ENCODE measurements around the gene VILL.
A peak's percentile ranks its signal among the peaks of the same experiment; 100 is the strongest.

VILL gene

GRCh38 chr3:38000965-38001455 lies 10.4 kb downstream of the VILL start:
- DNase-seq (ENCODE audit: low read depth), result no peak

- DNase-seq (ENCODE audit: low read depth), result no peak
Observed at GRCh38 chr3:38001456-38002081, 11.0 kb downstream of the VILL start.

- no peak for DNase-seq (ENCODE audit: low read depth)
Observed at GRCh38 chr3:38002291-38002876, 11.8 kb downstream of the VILL start.

GRCh38 chr3:38002940-38003339 lies 12.4 kb downstream of the VILL start:
- DNase-seq (ENCODE audit: low read depth), result no peak

GRCh38 chr3:38003371-38003816 lies 12.8 kb downstream of the VILL start:
- peak; percentile 46 for DNase-seq (ENCODE audit: low read depth)

GRCh38 chr3:38003817-38004414 lies 13.3 kb downstream of the VILL start:
- no peak for DNase-seq (ENCODE audit: low read depth)

GRCh38 chr3:38004415-38005075 lies 14.0 kb downstream of the VILL start:
- peak; percentile 52 for DNase-seq (ENCODE audit: low read depth)

GRCh38 chr3:38005076-38006020 lies 14.8 kb downstream of the VILL start:
- no peak for DNase-seq (ENCODE audit: low read depth)

- no peak for DNase-seq (ENCODE audit: low read depth)
Observed at GRCh38 chr3:38006031-38006430, 15.4 kb downstream of the VILL start.

- no peak for DNase-seq (ENCODE audit: low read depth)
Observed at GRCh38 chr3:38006445-38006995, 15.9 kb downstream of the VILL start.

GRCh38 chr3:38007754-38008090 lies 17.1 kb downstream of the VILL start:
- no peak for DNase-seq (ENCODE audit: low read depth)

GRCh38 chr3:38008191-38008701 lies 17.7 kb downstream of the VILL start:
- DNase-seq (ENCODE audit: low read depth), result no peak

GRCh38 chr3:38008971-38009580 lies 18.5 kb downstream of the VILL start:
- DNase-seq (ENCODE audit: low read depth), result no peak

- DNase-seq (ENCODE audit: low read depth), result no peak
Observed at GRCh38 chr3:38009807-38010591, 19.4 kb downstream of the VILL start.

GRCh38 chr3:38011111-38011510 lies 20.5 kb downstream of the VILL start:
- no peak for DNase-seq (ENCODE audit: low read depth)

- DNase-seq (ENCODE audit: low read depth), result no peak
Observed at GRCh38 chr3:38015485-38015884, 24.9 kb downstream of the VILL start.

GRCh38 chr3:38015984-38016383 lies 25.4 kb downstream of the VILL start:
- DNase-seq (ENCODE audit: low read depth), result no peak

GRCh38 chr3:38016410-38016809 lies 25.8 kb downstream of the VILL start:
- no peak for DNase-seq (ENCODE audit: low read depth)

- no peak for DNase-seq (ENCODE audit: low read depth)
Observed at GRCh38 chr3:38016847-38017444, 26.4 kb downstream of the VILL start.
